Erythroblast (primary cell): ENCODE measurements around the gene SLC25A20.
A peak's percentile ranks its signal among the peaks of the same experiment; 100 is the strongest.
"Not testable (repeated sequence)": the region's sequence is repeated elsewhere in the genome, so short reads cannot be mapped to it uniquely, and the experiment has no call there.

Experiments
- DNase-seq, 2 experiments: peaks; one replicate each; lab custom pipeline; 2025; lab: John Stamatoyannopoulos, UW
- GATA1 ChIP-seq: IDR thresholded peaks from 2 replicates; pipeline ENCODE4 v1.6.1; 2011; ENCODE audit warnings: low read depth, mild to moderate bottlenecking, control low read depth, low read length, moderate library complexity
- POLR2A ChIP-seq: IDR thresholded peaks from 2 replicates; pipeline ENCODE4 v1.6.1; 2011; ENCODE audit warnings: mild to moderate bottlenecking, low read length

The SLC25A20 gene

DNA sequence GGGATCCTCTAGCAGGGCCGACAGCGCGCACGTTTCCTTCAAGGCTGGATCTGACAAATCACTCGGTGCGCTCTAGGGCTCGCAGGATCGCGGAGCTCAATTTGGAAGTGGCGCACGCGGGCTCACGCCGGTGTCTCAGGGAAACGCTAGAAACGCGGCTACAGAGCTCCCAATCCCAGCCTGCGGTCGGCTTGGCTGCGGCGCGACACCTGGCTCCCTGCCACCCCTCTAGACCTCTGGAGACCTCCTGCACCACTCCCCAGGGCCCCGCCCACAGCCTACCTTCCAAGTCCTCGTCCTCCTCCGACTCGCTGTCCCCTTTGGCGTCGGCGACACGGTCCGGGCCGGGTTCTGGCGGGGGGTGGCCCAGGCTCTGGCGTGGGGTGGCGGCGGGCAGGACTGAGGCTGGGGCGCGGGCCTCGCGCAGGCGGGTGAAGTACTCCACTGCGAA lies 51.6 kb downstream of the SLC25A20 start:
- peak; percentile 78 to 82 for DNase-seq
- no peak for TF ChIP-seq POLR2A
- TF ChIP-seq GATA1: no peak

DNA sequence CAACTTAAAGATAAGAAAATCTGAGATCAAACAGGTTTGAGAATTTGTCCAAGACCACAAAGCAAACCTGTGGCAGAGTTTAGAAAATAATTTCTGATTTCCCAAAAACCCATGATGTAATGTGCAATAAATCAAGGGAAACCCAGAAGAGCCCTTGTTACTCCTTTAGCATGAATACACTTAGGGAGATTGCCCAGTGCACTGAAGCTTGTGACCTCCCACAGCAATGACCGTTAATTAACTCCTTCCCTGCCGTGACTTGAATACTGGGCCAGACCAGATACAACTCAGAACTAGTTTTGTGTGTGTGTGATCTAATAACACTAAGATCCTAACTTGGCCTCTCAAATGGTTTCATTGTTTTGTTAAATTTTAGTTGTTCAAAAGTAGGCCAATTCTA lies 53.5 kb downstream of the SLC25A20 start:
- DNase-seq: no peak
- TF ChIP-seq GATA1 (no peak), POLR2A (no peak)

DNA sequence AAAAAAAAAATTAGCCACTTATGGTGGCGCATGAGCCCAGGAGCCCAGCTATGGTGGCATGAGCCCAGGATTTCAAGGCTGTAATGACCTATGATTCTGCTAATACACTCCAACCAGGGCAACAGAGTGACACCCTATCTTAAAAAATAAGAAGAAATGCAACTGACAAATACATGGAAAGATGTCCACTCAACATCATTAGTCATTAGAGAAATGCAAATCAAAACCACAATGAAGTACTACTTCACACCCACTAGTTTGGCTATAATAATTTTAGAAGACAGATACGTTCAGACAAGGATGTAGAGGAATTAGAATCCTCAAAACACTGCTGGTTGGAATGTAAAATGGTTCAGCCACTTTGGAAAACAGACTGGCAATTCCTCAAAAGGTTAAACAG lies 61.5 kb downstream of the SLC25A20 start:
- DNase-seq: no peak

DNA sequence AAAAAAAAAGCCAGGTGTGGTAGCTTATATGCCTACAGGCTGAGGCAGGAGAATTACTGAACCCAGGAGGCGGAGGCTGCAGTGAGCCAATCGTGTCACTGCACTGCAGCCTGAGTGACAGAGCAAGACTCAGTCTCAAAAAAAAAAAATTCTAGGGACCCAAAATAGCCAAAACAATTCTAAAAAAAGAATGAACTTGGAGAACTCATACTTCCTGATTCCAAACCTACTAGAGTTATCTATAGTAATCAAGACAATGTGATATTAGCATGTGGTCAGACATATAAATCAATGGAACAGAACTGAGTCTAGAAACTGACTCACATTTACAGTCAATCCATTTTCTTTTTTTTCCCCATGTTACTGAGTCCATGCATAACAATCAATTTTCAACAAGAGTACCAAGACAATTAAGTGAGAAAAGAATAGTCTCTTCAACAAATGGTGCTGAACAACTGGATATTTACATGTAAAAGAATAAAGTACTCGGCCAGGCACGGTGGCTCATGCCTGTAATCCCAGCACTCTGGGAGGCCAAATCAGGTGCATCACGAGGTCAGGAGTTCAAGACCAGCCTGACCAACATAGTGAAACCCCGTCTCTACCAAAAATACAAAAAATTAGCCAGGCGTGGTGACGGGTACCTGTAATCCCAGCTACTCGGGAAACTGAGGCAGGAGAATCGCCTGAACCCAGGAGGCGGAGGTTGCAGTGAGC lies 62.9 kb downstream of the SLC25A20 start:
- no peak for TF ChIP-seq POLR2A
- TF ChIP-seq GATA1: no peak
- no peak for DNase-seq

More for the DNA sequence above, 61.5 kb downstream of the SLC25A20 start:
- no peak for TF ChIP-seq GATA1
- TF ChIP-seq POLR2A: no peak

DNA sequence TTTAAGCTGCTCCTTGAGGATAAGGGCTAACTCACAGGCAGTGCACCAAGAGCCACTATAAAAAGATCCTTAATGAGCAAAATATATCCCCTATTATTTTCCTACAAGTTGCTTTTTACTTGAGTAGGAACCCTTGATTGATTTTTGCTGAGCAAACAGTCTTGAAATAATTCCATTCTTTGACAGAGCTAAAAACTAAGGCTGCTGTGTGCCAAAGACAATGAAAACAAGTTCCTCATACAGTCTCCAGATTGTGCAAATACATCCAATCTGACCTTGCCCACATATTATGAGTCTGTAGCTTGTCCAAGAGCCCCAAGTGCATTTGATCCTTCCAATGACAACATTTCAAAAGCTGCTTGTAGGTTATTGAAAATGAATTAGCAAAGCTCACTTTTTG lies 66.0 kb downstream of the SLC25A20 start:
- no peak for DNase-seq
- no peak for TF ChIP-seq GATA1
- no peak for TF ChIP-seq POLR2A

DNA sequence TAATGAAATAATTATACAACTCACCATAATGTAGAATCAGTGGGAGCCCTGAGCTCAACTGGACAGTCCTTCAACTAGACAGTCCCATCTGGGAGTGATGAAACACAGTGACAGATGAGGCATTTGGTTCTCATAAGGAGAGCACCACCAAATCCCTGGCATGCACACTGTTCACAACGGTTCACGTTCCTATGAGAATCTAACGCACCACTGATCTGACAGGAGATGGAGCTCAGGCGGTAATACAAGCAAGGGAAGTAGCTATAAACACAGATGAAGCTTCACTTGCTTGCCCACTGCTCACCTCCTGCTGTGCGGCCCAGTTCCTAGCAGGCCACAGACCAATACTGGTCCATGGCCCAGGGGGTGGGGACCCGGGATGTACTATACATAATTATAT lies 68.0 kb downstream of the SLC25A20 start:
- no peak for DNase-seq
- no peak for TF ChIP-seq GATA1

DNA sequence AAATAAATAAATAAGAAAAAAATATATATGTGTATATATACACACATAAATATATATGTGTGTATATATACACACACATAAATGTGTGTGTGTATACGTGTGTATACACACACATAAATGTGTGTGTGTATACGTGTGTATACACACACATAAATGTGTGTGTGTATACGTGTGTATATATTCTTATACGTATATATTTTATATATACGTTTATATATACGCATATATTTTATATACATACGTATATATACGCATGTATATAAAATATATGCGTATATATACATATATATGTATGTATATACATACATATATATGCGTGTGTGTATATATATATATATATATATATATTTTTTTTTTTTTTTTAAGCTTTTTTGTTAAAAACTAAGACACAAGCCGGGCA lies 69.2 kb downstream of the SLC25A20 start:
- DNase-seq: not testable (repeated sequence)

DNA sequence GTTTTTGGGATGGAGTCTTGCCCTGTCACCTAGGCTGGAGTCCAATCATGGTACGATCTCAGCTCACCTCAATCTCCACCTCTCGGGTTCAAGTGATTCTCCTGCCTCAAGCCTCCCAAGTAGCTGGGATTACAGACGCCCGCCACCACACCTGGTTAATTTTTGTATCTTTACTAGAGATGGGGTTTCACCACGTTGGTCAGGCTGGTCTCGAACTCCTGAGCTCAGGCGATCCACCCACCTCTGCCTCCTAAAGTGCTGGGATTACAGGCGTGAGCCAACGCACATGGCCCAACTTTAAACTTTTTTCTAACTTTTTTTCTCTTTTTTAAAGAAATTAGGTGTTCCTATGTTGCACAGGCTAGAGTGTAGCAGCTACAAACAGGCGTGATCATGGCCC lies 70.8 kb downstream of the SLC25A20 start:
- not testable (repeated sequence) for DNase-seq

DNA sequence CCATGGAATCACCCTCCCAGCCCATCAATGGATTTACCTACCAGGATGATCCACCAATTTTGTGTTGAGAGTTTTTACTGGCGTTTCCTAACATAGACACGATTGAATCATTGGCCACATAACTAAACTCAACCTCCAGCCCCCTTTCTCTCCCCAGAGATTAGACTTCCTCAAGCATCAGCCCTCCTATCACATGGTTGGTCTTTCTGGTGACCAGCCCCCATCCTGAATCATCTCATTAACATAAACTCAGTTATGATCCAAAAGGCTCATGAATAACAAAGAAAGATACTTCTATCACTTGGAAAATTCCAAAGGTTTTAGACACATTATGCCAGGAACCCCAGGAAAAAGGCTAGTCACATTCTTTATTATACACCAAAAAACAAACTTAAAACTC lies 72.2 kb downstream of the SLC25A20 start:
- no peak for TF ChIP-seq GATA1
- TF ChIP-seq POLR2A: no peak
- DNase-seq: no peak

DNA sequence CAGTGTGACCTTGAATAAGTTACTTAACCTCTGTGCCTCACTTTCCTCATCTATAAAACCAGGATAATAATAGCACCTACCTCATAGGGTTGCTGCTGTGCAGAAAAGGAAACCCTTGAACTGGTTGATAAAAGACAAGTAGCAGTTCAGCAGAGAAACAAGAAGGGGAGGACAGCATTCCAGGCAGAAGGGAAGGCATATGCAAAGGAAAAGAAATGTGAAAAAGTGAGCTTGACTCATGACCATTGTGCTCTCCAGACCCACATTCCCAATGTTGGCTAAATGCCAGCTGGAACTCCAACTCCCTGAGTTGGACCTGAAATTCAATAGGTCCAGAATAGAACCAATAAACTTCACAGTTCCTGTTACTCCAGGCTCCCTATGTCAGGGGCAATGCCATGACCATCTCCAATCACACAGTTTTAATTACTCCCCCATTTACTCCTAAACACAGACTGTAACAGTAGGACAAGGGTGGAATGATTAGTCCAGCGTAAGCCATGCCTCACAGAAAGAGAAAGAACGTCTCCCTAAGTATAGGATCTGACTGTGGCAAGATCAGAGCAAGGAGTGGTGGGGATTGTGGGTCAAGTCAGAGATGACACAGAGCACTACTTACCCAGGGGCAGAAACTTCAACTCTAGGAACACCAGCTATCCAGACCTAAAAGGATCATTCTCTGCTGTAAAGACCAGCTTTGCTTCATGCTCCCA lies 77.9 kb downstream of the SLC25A20 start:
- no peak for TF ChIP-seq POLR2A
- no peak for TF ChIP-seq GATA1
- DNase-seq: no peak

DNA sequence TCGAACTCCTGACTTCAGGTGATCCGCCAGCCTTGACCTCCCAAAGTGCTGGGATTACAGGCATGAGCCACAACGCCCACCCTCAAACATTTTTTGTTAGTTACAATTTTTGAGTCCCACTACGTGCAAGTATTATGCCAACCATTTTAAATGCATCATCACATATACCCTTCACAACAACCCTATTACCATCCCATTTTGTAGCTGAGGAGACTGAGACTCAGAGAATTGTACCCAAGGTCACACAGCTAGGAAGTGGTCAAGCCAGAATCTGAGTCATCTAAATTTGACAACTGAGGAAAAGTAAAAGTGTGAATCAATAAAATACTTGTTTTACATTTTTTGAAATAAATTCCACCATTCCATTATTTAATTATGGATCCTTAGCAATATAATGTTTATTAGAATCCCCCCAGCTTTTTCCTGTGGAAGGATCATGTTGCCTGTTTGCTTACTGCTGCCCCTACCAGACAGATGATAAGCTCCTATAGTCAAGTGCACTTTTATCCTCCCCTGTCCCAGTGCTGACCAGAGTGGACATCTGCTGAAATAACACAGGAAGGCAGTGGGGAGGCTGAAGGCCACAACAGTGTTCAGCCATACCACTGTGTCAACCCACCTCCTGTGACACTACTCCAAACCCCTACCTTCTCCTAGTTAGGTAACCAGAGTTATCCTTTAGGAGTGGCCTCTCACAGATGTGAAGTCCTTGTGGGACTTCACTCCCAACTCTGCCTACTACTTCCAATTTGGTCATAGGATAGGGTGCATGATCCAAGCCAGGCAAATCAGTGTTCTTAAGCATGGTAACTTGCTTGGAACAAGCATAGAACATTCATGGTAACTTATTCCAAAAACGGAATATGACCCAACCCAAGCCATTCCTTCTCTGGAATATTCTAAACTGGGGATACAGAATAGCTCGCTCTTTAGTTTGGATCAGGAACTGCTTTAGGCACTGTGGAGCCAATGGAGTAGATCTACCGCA lies 79.2 kb downstream of the SLC25A20 start:
- no peak for TF ChIP-seq GATA1
- no peak for TF ChIP-seq POLR2A
- DNase-seq: no peak

DNA sequence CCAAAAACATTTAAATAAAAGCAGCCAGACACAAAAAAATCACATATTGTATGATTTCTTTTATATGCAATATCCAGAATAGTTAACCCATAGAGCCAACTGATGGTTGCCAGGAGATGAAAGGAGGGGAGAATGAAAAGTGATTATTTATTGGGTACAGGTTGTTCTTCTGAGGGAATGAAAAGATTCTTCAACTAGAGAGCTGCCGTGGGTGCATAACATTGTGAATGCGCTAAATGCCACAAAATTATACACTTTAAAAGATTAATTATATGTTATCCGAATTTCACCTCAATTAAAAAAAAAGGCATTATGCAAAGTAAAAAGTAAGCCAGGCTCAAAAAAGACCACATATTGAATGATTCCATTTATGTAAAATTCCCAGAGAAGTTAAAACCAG lies 87.2 kb downstream of the SLC25A20 start:
- TF ChIP-seq GATA1 (no peak), POLR2A (no peak)
- no peak for DNase-seq
